Gastrocnemius medialis (tissue), 4 donors: ENCODE data around the gene GPR146.

Experiments used
- CTCF ChIP-seq, 5 experiments: fragments of 450-650 bp in 3 of 5; fragments of 200-600 bp in 2 of 5; sonication (generic) in 2 of 5; IDR thresholded peaks in 4 of 5; conservative IDR thresholded peaks in 1 of 5; 1 replicate in 4 of 5; 2 replicates in 1 of 5; pipeline ENCODE4 v1.5.1; 2016 to 2019; ENCODE audit warnings: antibody characterized with exemption in 5 of 5, mild to moderate bottlenecking in 3 of 5, moderate library complexity in 3 of 5
- POLR2A ChIP-seq, 2 donors: fragments of 450-650 bp; IDR thresholded peaks; one replicate each; pipeline ENCODE4 v1.6.1; 2017; ENCODE audit warnings: antibody characterized with exemption in 2 of 2, mild to moderate bottlenecking in 2 of 2, moderate library complexity in 2 of 2

- TF ChIP-seq CTCF (IDR thresholded peaks at IDR 0.05 in 4 of 5, conservative IDR thresholded peaks at IDR 0.05 in 1 of 5), result no peak
- TF ChIP-seq POLR2A (IDR thresholded peaks at IDR 0.05), result no peak
Observed at GRCh38 chr7:1004018-1004852, 40.1 kb upstream of the GPR146 start.
